Neural cell (in vitro differentiated cells): Measurements from ENCODE around the gene CRP. TPM values are rescaled to one million over a fixed set of nuclear protein-coding genes. Genes with fewer than 3 reads are reported as not detected.

Experiments used
- H2AFZ ChIP-seq: fragments of 200-600, 300-800 bp; sonication (generic), shearing (Covaris generic); 2 replicates; pipeline ENCODE4 v1.6.0; 2014; ENCODE audit warnings: low read depth, mild to moderate bottlenecking, antibody characterized with exemption, low read length, moderate library complexity
- H3F3A ChIP-seq: fragments of 200-600 bp; shearing (Covaris generic); 2 replicates; pipeline ENCODE4 v1.6.1; 2016; ENCODE audit warnings: mild to moderate bottlenecking, moderate library complexity, mixed read lengths, antibody characterized with exemption, low read length; ENCODE audit not compliant: insufficient read depth, poor library complexity, severe bottlenecking
- H3K27ac ChIP-seq: fragments of 200-600, 300-800 bp; sonication (generic), shearing (Covaris generic); 2 replicates; pipeline ENCODE4 v1.5.1; 2014; ENCODE audit warnings: mild to moderate bottlenecking, low read length, moderate library complexity
- H3K27me3 ChIP-seq: fragments of 300-800, 200-600 bp; sonication (generic), shearing (Covaris generic); 2 replicates; pipeline ENCODE4 v1.6.0; 2014; ENCODE audit warnings: mild to moderate bottlenecking, low read depth, low read length, moderate library complexity; ENCODE audit not compliant: insufficient read depth
- H3K36me3 ChIP-seq: fragments of 300-800, 200-600 bp; sonication (generic), shearing (Covaris generic); 2 replicates; pipeline ENCODE4 v1.5.1; 2014; ENCODE audit warnings: mild to moderate bottlenecking, antibody characterized with exemption, low read length, moderate library complexity; ENCODE audit not compliant: insufficient read depth
- H3K4me2 ChIP-seq: fragments of 300-800, 200-600 bp; sonication (generic), shearing (Covaris generic); 2 replicates; pipeline ENCODE4 v1.6.0; 2014; ENCODE audit warnings: mild to moderate bottlenecking, low read length
- H3K4me3 ChIP-seq: fragments of 300-800, 200-600 bp; sonication (generic), shearing (Covaris generic); 2 replicates; pipeline ENCODE4 v1.5.1; 2014; ENCODE audit warnings: mild to moderate bottlenecking, low read length, moderate library complexity
- H3K79me2 ChIP-seq: fragments of 200-600 bp; shearing (Covaris generic); replicated peaks from 2 replicates; pipeline ENCODE4 v1.6.0; 2014; ENCODE audit warnings: mild to moderate bottlenecking, low read length, moderate library complexity; ENCODE audit not compliant: insufficient read depth
- H3K9ac ChIP-seq: fragments of 300-800, 200-600 bp; sonication (generic), shearing (Covaris generic); 2 replicates; pipeline ENCODE4 v1.6.1; 2016; ENCODE audit warnings: mild to moderate bottlenecking, low read length, mixed read lengths
- H3K9me2 ChIP-seq: fragments of 200-600 bp; shearing (Covaris generic); 2 replicates; pipeline ENCODE4 v1.6.1; 2016; ENCODE audit warnings: mild to moderate bottlenecking, low read length, mixed read lengths; ENCODE audit not compliant: insufficient read depth
- H3K9me3 ChIP-seq: fragments of 200-600, 300-800 bp; sonication (generic), shearing (Covaris generic); 2 replicates; pipeline ENCODE4 v1.6.1; 2016; ENCODE audit warnings: mild to moderate bottlenecking, mixed run types, low read length, moderate library complexity, mixed read lengths
- H4K20me1 ChIP-seq: fragments of 200-600 bp; shearing (Covaris generic); 2 replicates; pipeline ENCODE4 v1.6.1; 2016; ENCODE audit warnings: mild to moderate bottlenecking, mixed run types; ENCODE audit not compliant: insufficient read depth
- EP300 ChIP-seq: fragments of 450-650 bp; conservative IDR thresholded peaks from 2 replicates; pipeline ENCODE4 v1.6.1; 2014; ENCODE audit warnings: antibody characterized with exemption, mild to moderate bottlenecking, moderate library complexity; ENCODE audit not compliant: poor library complexity, severe bottlenecking
- EZH2 ChIP-seq: fragments of 200-600, 300-800 bp; shearing (Covaris generic), sonication (generic); IDR thresholded peaks from 2 replicates; pipeline ENCODE4 v1.6.1; 2014; ENCODE audit warnings: antibody characterized with exemption, low read length, borderline replicate concordance, mild to moderate bottlenecking; ENCODE audit not compliant: insufficient read depth, poor library complexity, severe bottlenecking
- MXI1 ChIP-seq: fragments of 450-650 bp; conservative IDR thresholded peaks from 2 replicates; pipeline ENCODE4 v1.6.1; 2014; ENCODE audit warnings: antibody characterized with exemption, mild to moderate bottlenecking; ENCODE audit not compliant: poor library complexity, severe bottlenecking
- POLR2AphosphoS5 ChIP-seq: IDR thresholded peaks from 2 replicates; pipeline ENCODE4 v1.6.1; 2012
- RAD21 ChIP-seq: fragments of 450-650 bp; conservative IDR thresholded peaks from 2 replicates; pipeline ENCODE4 v1.6.1; 2014; ENCODE audit warnings: antibody characterized with exemption, mild to moderate bottlenecking, moderate library complexity
- SMC3 ChIP-seq: fragments of 450-650 bp; conservative IDR thresholded peaks from 2 replicates; pipeline ENCODE4 v1.6.1; 2014; ENCODE audit warnings: antibody characterized with exemption, mild to moderate bottlenecking, moderate library complexity; ENCODE audit not compliant: poor library complexity
- TAF1 ChIP-seq: IDR thresholded peaks from 2 replicates; pipeline ENCODE4 v1.6.1; 2012; ENCODE audit warnings: low read depth
- polyA plus RNA-seq: library from polyadenylated mRNA; depleted of rRNA; stranded (reverse); fragments of >200 nt; gene quantifications from 2 replicates; pipeline ENCODE4 v1.2.3, GENCODE V29; 2014
- TF ChIP-seq, protein P1 (sequence below): fragments of 450-650 bp; IDR thresholded peaks from 2 replicates; pipeline ENCODE4 v1.5.1; 2014; ENCODE audit warnings: antibody characterized with exemption, mild to moderate bottlenecking, moderate library complexity; ENCODE audit not compliant: poor library complexity, severe bottlenecking
- TF ChIP-seq, protein P2 (sequence below): IDR thresholded peaks from 2 replicates; pipeline ENCODE4 v1.6.1; 2012; ENCODE audit warnings: borderline replicate concordance

Gene CRP
- polyA plus RNA-seq, 1 donor from 2014 or later: 0.98 TPM

DNA sequence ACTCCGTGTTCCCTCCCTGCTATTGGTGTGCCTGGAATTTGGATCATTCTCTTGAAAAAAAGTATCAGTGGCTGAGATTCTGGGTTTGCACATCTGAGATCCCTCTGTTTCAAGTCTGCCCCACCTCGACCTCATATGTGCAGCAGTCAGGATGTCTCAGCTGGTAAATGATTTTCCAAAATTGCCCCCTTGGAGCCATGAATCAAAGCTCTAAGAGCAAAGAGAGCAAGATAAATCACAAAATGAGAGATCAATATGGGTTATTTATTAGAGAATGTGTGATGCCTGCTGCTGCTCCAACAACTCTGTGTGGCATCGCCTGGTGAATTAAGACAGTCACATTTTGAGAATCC is 8.5 kb downstream of the CRP start:
- TF ChIP-seq, protein P1, sequence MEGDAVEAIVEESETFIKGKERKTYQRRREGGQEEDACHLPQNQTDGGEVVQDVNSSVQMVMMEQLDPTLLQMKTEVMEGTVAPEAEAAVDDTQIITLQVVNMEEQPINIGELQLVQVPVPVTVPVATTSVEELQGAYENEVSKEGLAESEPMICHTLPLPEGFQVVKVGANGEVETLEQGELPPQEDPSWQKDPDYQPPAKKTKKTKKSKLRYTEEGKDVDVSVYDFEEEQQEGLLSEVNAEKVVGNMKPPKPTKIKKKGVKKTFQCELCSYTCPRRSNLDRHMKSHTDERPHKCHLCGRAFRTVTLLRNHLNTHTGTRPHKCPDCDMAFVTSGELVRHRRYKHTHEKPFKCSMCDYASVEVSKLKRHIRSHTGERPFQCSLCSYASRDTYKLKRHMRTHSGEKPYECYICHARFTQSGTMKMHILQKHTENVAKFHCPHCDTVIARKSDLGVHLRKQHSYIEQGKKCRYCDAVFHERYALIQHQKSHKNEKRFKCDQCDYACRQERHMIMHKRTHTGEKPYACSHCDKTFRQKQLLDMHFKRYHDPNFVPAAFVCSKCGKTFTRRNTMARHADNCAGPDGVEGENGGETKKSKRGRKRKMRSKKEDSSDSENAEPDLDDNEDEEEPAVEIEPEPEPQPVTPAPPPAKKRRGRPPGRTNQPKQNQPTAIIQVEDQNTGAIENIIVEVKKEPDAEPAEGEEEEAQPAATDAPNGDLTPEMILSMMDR: no peak
- no peak for TF ChIP-seq SMC3
- TF ChIP-seq MXI1: no peak
- TF ChIP-seq, protein P2, sequence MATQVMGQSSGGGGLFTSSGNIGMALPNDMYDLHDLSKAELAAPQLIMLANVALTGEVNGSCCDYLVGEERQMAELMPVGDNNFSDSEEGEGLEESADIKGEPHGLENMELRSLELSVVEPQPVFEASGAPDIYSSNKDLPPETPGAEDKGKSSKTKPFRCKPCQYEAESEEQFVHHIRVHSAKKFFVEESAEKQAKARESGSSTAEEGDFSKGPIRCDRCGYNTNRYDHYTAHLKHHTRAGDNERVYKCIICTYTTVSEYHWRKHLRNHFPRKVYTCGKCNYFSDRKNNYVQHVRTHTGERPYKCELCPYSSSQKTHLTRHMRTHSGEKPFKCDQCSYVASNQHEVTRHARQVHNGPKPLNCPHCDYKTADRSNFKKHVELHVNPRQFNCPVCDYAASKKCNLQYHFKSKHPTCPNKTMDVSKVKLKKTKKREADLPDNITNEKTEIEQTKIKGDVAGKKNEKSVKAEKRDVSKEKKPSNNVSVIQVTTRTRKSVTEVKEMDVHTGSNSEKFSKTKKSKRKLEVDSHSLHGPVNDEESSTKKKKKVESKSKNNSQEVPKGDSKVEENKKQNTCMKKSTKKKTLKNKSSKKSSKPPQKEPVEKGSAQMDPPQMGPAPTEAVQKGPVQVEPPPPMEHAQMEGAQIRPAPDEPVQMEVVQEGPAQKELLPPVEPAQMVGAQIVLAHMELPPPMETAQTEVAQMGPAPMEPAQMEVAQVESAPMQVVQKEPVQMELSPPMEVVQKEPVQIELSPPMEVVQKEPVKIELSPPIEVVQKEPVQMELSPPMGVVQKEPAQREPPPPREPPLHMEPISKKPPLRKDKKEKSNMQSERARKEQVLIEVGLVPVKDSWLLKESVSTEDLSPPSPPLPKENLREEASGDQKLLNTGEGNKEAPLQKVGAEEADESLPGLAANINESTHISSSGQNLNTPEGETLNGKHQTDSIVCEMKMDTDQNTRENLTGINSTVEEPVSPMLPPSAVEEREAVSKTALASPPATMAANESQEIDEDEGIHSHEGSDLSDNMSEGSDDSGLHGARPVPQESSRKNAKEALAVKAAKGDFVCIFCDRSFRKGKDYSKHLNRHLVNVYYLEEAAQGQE: no peak
- TF ChIP-seq POLR2AphosphoS5: no peak
- TF ChIP-seq RAD21: no peak
- TF ChIP-seq EP300: no peak
- no peak for TF ChIP-seq EZH2
- no peak for TF ChIP-seq TAF1
- no peaks in the 10 kb centered on the region for H3K9me2 ChIP-seq
- no peak overlapping the region for H2AFZ ChIP-seq
- H3K27me3 ChIP-seq: no peaks in the 10 kb centered on the region
- H3K79me2 ChIP-seq: no peaks in the 10 kb centered on the region
- H3K27ac ChIP-seq: no peak overlapping the region
- no peak overlapping the region for H3K9ac ChIP-seq
- no peaks in the 10 kb centered on the region for H3K36me3 ChIP-seq
- no peak overlapping the region for H3K4me3 ChIP-seq
- H4K20me1 ChIP-seq: no peaks in the 10 kb centered on the region
- no peak overlapping the region for H3K4me2 ChIP-seq
- H3K9me3 ChIP-seq: no peaks in the 10 kb centered on the region
- H3F3A ChIP-seq: no peaks in the 10 kb centered on the region

GRCh38 chr1:159705251-159705903 is 9.0 kb downstream of the CRP start:
- Histone ChIP-seq H3K36me3 (no peaks in the 10 kb centered on the region), H4K20me1 (no peaks in the 10 kb centered on the region), H2AFZ (no peak overlapping the region), H3K79me2 (no peaks in the 10 kb centered on the region), H3K27me3 (no peaks in the 10 kb centered on the region), H3K9me3 (no peaks in the 10 kb centered on the region), H3K4me3 (no peak overlapping the region), H3K4me2 (no peak overlapping the region), H3K9me2 (no peaks in the 10 kb centered on the region), H3K9ac (no peak overlapping the region), H3K27ac (no peak overlapping the region), H3F3A (no peaks in the 10 kb centered on the region)
- no peak for TF ChIP-seq RAD21
- no peak for TF ChIP-seq POLR2AphosphoS5
- no peak for TF ChIP-seq MXI1
- no peak for TF ChIP-seq EP300
- TF ChIP-seq, protein P1: no peak
- no peak for TF ChIP-seq EZH2
- TF ChIP-seq, protein P2: no peak
- no peak for TF ChIP-seq SMC3
